H1 (cell line): ENCODE measurements around the gene CREBBP. TPM values are rescaled to one million over a fixed set of nuclear protein-coding genes. Genes with fewer than 3 reads are reported as not detected.

ENCODE experiments used
- CHD7 ChIP-seq: fragments of 300-600 bp; sonication (generic); IDR thresholded peaks from 2 replicates; pipeline ENCODE4 v1.7.1; 2012; ENCODE audit warnings: low read length, moderate library complexity, mild to moderate bottlenecking, inconsistent platforms; ENCODE audit not compliant: insufficient replicate concordance
- polyA plus RNA-seq, 7 experiments: library from polyadenylated mRNA; depleted of rRNA in 3 of 7; stranded (reverse) in 5 of 7; unstranded in 2 of 7; fragments of >200 nt in 5 of 7; fragments of 200-250 nt in 2 of 7; gene quantifications; 1 replicate in 5 of 7; 2 replicates in 1 of 7; 4 replicates in 1 of 7; pipeline versions ENCODE4 v1.2.1 to v1.2.3, GENCODE V29; 2011 to 2013; ENCODE audit warnings: missing spikeins in 2 of 7, mixed read lengths in 2 of 7
- total RNA-seq: library from RNA; stranded (reverse); fragmentation: NEBNext Ultra II Directional; extraction: Animal tissue kit (Norgen Biotek cat#: 25700); gene quantifications from 2 replicates; pipeline ENCODE4 v1.2.1, GENCODE V29; 2021

Gene CREBBP
- total and polyA plus RNA-seq, 2 of the 8 experiments (the other 6 are each of a cell fraction or from before 2014, with no cell fraction given): 10.0 to 60.1 TPM

DNA sequence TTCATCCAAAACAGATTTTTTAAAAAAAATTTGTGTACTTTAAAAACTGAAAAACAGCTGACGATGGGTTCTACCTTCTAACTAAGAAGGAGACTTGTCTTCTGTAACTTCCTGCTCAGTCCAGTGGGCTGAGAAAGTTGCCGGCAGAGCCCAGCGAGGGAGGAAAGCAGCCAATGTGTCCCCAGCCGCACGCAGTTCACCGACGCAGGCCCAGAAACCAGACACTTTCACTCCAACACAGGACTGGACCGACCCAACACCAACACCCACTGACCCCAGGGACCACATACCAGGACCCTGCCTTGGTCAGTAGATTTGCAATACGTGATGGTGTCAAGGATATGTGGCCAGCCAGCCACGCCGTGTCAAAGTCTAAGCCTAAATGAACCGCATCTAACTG is 188.8 kb downstream of the CREBBP start (continued):
- no peak for TF ChIP-seq CHD7
